HepG2 (cell line): ENCODE data around the gene GTF2A2. TPM values are rescaled to one million over a fixed set of nuclear protein-coding genes. Genes with fewer than 3 reads are reported as not detected.

Experiments
- BORCS8-MEF2B ChIP-seq: sonication (generic); formaldehyde crosslinking; IDR thresholded peaks from 2 replicates; pipeline ENCODE4 v1.8.0; 2022; ENCODE audit warnings: mild to moderate bottlenecking, missing genetic modification reagents
- CENPT ChIP-seq: sonication (generic); formaldehyde crosslinking; IDR thresholded peaks from 2 replicates; pipeline ENCODE4 v1.8.0; 2022; ENCODE audit warnings: low read depth, mild to moderate bottlenecking, moderate library complexity, missing genetic modification reagents
- GABPB1 ChIP-seq: IDR thresholded peaks from 2 replicates; pipeline ENCODE4 v1.6.1; 2016; ENCODE audit warnings: mild to moderate bottlenecking, missing genetic modification reagents, moderate library complexity, missing compliant biosample characterization
- GATAD1 ChIP-seq: IDR thresholded peaks from 2 replicates; pipeline ENCODE4 v1.6.1; 2016; ENCODE audit warnings: missing genetic modification reagents, missing compliant biosample characterization
- KLF13 ChIP-seq: sonication (generic); formaldehyde crosslinking; IDR thresholded peaks from 2 replicates; pipeline ENCODE4 v1.4.0; 2020; ENCODE audit warnings: mild to moderate bottlenecking, missing genetic modification reagents
- MXI1 ChIP-seq: IDR thresholded peaks from 3 replicates; pipeline ENCODE4 v1.6.1; 2012; ENCODE audit warnings: low read depth, low read length, inconsistent platforms, borderline replicate concordance
- PHF21A ChIP-seq: sonication (generic); formaldehyde crosslinking; IDR thresholded peaks from 2 replicates; pipeline ENCODE4 v1.5.0; 2020; ENCODE audit warnings: mild to moderate bottlenecking, missing genetic modification reagents
- SAFB2 ChIP-seq: sonication (generic); formaldehyde crosslinking; IDR thresholded peaks from 2 replicates; pipeline ENCODE4 v1.5.1; 2020; ENCODE audit warnings: missing genetic modification reagents, low read depth, mild to moderate bottlenecking, borderline replicate concordance
- SMAD1 ChIP-seq: sonication (generic); formaldehyde crosslinking; IDR thresholded peaks from 2 replicates; pipeline ENCODE4 v1.4.0; 2020; ENCODE audit warnings: missing genetic modification reagents, low read depth, mild to moderate bottlenecking, borderline replicate concordance
- SPEN ChIP-seq: sonication (generic); formaldehyde crosslinking; IDR thresholded peaks from 2 replicates; pipeline ENCODE4 v1.5.1; 2020; ENCODE audit warnings: low read depth, mild to moderate bottlenecking, missing genetic modification reagents
- TCF12 ChIP-seq, 2 experiments: fragments of 450-650 bp in 1 of 2; sonication (generic) in 1 of 2; formaldehyde crosslinking in 1 of 2; IDR thresholded peaks; 2 replicates each; pipeline versions ENCODE4 v1.6.1 to v1.8.0; 2017 to 2022; ENCODE audit warnings: antibody characterized with exemption in 1 of 2, mild to moderate bottlenecking in 1 of 2, missing genetic modification reagents in 1 of 2, moderate library complexity in 1 of 2
- ZNF432 ChIP-seq: sonication (generic); formaldehyde crosslinking; IDR thresholded peaks from 2 replicates; pipeline ENCODE4 v1.5.0; 2020; ENCODE audit warnings: missing genetic modification reagents, mild to moderate bottlenecking, borderline replicate concordance
- ZNF543 ChIP-seq: sonication (generic); formaldehyde crosslinking; IDR thresholded peaks from 2 replicates; pipeline ENCODE4 v1.4.0; 2020; ENCODE audit warnings: mild to moderate bottlenecking, missing genetic modification reagents
- ZNF629 ChIP-seq: sonication (generic); formaldehyde crosslinking; conservative IDR thresholded peaks from 2 replicates; pipeline ENCODE4 v1.5.0; 2020; ENCODE audit warnings: missing genetic modification reagents
- ZNF816 ChIP-seq: sonication (generic); formaldehyde crosslinking; IDR thresholded peaks from 2 replicates; pipeline ENCODE4 v1.8.0; 2022; ENCODE audit warnings: missing genetic modification reagents, mild to moderate bottlenecking, borderline replicate concordance
- polyA plus RNA-seq, 8 experiments: library from polyadenylated mRNA; depleted of rRNA in 3 of 8; stranded (reverse) in 7 of 8; unstranded in 1 of 8; fragments of >200 nt; fragmentation: Illumina TruSeq in 4 of 8; extraction: Trizol in 4 of 8; gene quantifications; 2 replicates each; pipeline versions ENCODE4 v1.2.1 to v1.2.3, GENCODE V29; 2011 to 2016; ENCODE audit warnings: low read depth in 4 of 8, missing spikeins in 1 of 8, mixed read lengths in 1 of 8; ENCODE audit not compliant: insufficient read depth in 1 of 8
- total RNA-seq, 5 experiments: library from RNA; depleted of rRNA; stranded (reverse); fragments of >200 nt; fragmentation: Illumina TruSeq; extraction: Trizol; gene quantifications; 2 replicates each; pipeline ENCODE4 v1.2.3, GENCODE V29; 2016; ENCODE audit warnings: low read depth in 1 of 5
- TF ChIP-seq, protein P1 (sequence below), 2 experiments: sonication (generic) in 1 of 2; formaldehyde crosslinking in 1 of 2; IDR thresholded peaks; 2 replicates each; pipeline versions ENCODE4 v1.4.0 to v1.6.1; 2016 to 2020; ENCODE audit warnings: borderline replicate concordance in 1 of 2, low read depth in 1 of 2, mild to moderate bottlenecking in 1 of 2, missing genetic modification reagents in 1 of 2
- TF ChIP-seq, protein P2 (sequence below): sonication (generic); formaldehyde crosslinking; IDR thresholded peaks from 2 replicates; pipeline ENCODE4 v1.9.0; 2021; ENCODE audit warnings: missing genetic modification reagents, borderline replicate concordance
- TF ChIP-seq, protein P3 (sequence below): sonication (generic); formaldehyde crosslinking; IDR thresholded peaks from 2 replicates; pipeline ENCODE4 v1.4.0; 2020; ENCODE audit warnings: missing genetic modification reagents, borderline replicate concordance

Gene GTF2A2
- total and polyA plus RNA-seq, 2 of the 13 experiments (the other 11 are each of a cell fraction or from before 2014, with no cell fraction given), result 24.4 to 106 TPM

DNA sequence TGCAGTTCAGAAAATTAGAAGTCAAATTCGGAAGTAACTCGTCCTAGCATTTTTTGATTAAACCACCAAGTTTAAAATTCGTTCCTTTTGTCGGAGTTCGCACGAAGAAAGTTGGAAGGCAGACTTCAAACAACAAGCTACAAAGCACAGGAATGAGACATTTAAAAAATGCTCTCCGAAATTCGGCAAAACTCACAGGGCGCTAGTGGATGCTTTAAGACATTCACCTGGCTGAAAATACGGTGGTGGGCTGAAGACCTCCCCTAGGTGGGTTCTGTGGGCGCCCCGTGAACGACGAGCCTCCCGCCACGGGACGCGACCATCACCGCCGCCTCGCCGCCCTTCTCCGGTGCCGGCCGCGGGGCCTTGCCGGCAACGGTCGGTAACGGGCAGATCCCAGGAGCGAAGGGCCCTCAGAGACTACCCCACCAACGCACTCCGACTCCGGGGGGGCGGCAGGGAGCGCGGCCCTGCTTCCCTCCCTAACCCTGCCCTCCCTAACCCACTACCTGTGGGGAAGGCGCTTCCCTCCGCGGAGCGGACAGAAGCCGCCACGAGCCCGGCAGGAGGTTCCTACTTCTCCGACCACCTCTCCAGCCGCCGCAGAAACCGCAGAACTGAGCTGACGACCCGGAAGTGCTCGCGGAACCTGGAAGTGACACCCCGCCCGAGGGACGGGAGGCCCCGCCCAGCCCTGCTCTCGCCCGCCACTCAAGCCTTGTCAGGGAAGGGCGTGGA lies at the start of gene GTF2A2 (continued):
- TF ChIP-seq, protein P1, sequence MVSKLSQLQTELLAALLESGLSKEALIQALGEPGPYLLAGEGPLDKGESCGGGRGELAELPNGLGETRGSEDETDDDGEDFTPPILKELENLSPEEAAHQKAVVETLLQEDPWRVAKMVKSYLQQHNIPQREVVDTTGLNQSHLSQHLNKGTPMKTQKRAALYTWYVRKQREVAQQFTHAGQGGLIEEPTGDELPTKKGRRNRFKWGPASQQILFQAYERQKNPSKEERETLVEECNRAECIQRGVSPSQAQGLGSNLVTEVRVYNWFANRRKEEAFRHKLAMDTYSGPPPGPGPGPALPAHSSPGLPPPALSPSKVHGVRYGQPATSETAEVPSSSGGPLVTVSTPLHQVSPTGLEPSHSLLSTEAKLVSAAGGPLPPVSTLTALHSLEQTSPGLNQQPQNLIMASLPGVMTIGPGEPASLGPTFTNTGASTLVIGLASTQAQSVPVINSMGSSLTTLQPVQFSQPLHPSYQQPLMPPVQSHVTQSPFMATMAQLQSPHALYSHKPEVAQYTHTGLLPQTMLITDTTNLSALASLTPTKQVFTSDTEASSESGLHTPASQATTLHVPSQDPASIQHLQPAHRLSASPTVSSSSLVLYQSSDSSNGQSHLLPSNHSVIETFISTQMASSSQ (IDR thresholded peaks at IDR 0.05; ENCODE audit: low read depth), result no peak
- TF ChIP-seq, protein P1 (CRISPR knock-in tag; IDR thresholded peaks at IDR 0.05; ENCODE audit: borderline replicate concordance), result peak; percentile 50; the same call in 1 of the 2 replicates
- TF ChIP-seq ZNF432 (CRISPR knock-in tag) (no peak), SMAD1 (CRISPR knock-in tag) (no peak), ZNF816 (CRISPR knock-in tag) (0 out of 2 replicates have a peak, but pooled peaks have one; percentile 48), ZNF629 (CRISPR knock-in tag) (no peak), TCF12 (IDR thresholded peaks at IDR 0.05) (no peak), TCF12 (CRISPR knock-in tag; IDR thresholded peaks at IDR 0.05) (0 out of 2 replicates have a peak, but pooled peaks have one; percentile 18), MXI1 (no peak; the same call in 2 of the 3 replicates), PHF21A (CRISPR knock-in tag) (no peak), GABPB1 (peak; percentile 98), BORCS8-MEF2B (peak; percentile 38; the same call in 1 of the 2 replicates), SPEN (CRISPR knock-in tag) (no peak), CENPT (CRISPR knock-in tag) (no peak), KLF13 (no peak), GATAD1 (peak; percentile 86), SAFB2 (CRISPR knock-in tag) (no peak), ZNF543 (CRISPR knock-in tag) (peak; percentile 82; the same call in 1 of the 2 replicates)
- TF ChIP-seq, protein P2, sequence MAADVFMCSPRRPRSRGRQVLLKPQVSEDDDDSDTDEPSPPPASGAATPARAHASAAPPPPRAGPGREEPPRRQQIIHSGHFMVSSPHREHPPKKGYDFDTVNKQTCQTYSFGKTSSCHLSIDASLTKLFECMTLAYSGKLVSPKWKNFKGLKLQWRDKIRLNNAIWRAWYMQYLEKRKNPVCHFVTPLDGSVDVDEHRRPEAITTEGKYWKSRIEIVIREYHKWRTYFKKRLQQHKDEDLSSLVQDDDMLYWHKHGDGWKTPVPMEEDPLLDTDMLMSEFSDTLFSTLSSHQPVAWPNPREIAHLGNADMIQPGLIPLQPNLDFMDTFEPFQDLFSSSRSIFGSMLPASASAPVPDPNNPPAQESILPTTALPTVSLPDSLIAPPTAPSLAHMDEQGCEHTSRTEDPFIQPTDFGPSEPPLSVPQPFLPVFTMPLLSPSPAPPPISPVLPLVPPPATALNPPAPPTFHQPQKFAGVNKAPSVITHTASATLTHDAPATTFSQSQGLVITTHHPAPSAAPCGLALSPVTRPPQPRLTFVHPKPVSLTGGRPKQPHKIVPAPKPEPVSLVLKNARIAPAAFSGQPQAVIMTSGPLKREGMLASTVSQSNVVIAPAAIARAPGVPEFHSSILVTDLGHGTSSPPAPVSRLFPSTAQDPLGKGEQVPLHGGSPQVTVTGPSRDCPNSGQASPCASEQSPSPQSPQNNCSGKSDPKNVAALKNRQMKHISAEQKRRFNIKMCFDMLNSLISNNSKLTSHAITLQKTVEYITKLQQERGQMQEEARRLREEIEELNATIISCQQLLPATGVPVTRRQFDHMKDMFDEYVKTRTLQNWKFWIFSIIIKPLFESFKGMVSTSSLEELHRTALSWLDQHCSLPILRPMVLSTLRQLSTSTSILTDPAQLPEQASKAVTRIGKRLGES (CRISPR knock-in tag), result no peak
- TF ChIP-seq, protein P3, sequence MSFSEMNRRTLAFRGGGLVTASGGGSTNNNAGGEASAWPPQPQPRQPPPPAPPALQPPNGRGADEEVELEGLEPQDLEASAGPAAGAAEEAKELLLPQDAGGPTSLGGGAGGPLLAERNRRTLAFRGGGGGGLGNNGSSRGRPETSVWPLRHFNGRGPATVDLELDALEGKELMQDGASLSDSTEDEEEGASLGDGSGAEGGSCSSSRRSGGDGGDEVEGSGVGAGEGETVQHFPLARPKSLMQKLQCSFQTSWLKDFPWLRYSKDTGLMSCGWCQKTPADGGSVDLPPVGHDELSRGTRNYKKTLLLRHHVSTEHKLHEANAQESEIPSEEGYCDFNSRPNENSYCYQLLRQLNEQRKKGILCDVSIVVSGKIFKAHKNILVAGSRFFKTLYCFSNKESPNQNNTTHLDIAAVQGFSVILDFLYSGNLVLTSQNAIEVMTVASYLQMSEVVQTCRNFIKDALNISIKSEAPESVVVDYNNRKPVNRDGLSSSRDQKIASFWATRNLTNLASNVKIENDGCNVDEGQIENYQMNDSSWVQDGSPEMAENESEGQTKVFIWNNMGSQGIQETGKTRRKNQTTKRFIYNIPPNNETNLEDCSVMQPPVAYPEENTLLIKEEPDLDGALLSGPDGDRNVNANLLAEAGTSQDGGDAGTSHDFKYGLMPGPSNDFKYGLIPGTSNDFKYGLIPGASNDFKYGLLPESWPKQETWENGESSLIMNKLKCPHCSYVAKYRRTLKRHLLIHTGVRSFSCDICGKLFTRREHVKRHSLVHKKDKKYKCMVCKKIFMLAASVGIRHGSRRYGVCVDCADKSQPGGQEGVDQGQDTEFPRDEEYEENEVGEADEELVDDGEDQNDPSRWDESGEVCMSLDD, result no peak
